OCI-LY1 (cell line): ENCODE data around the gene C13orf46.

Experiments
- EZH2 ChIP-seq: fragments of 200-600 bp; sonication (generic), shearing (Covaris generic); IDR thresholded peaks from 2 replicates; pipeline ENCODE4 v1.8.0; 2017; ENCODE audit warnings: borderline replicate concordance, mixed run types, mild to moderate bottlenecking, antibody characterized with exemption, low read length, moderate library complexity, mixed read lengths
- TF ChIP-seq, protein P1 (sequence below): fragments of 200-600 bp; sonication (generic), shearing (Covaris generic); IDR thresholded peaks from 2 replicates; pipeline ENCODE4 v1.5.1; 2017; ENCODE audit warnings: mild to moderate bottlenecking, antibody characterized with exemption, low read length, moderate library complexity, mixed read lengths

DNA sequence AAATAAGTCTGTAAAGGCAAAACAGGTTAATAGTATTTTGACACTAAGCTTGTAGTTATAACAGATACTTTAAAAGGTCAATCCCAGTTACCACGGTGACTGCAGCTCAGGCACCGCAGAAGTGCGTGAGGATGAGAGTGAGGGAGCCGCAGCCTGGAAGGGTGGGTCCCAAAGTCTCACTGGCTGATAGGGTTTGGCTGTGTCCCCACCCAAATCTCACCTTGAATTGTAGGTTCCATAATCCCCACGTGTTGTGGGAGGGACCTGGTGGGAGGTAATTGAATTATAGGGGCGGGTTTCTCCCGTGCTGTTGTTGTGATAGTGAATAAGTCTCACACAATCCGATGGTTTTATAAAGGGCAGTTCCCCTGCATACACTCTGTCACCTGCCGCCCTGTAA is 70.0 kb downstream of the C13orf46 start:
- TF ChIP-seq, protein P1, sequence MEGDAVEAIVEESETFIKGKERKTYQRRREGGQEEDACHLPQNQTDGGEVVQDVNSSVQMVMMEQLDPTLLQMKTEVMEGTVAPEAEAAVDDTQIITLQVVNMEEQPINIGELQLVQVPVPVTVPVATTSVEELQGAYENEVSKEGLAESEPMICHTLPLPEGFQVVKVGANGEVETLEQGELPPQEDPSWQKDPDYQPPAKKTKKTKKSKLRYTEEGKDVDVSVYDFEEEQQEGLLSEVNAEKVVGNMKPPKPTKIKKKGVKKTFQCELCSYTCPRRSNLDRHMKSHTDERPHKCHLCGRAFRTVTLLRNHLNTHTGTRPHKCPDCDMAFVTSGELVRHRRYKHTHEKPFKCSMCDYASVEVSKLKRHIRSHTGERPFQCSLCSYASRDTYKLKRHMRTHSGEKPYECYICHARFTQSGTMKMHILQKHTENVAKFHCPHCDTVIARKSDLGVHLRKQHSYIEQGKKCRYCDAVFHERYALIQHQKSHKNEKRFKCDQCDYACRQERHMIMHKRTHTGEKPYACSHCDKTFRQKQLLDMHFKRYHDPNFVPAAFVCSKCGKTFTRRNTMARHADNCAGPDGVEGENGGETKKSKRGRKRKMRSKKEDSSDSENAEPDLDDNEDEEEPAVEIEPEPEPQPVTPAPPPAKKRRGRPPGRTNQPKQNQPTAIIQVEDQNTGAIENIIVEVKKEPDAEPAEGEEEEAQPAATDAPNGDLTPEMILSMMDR = no peak
- TF ChIP-seq EZH2 = no peak
